ENCODE measurements around the gene TOX2.

Gene TOX2

DNA sequence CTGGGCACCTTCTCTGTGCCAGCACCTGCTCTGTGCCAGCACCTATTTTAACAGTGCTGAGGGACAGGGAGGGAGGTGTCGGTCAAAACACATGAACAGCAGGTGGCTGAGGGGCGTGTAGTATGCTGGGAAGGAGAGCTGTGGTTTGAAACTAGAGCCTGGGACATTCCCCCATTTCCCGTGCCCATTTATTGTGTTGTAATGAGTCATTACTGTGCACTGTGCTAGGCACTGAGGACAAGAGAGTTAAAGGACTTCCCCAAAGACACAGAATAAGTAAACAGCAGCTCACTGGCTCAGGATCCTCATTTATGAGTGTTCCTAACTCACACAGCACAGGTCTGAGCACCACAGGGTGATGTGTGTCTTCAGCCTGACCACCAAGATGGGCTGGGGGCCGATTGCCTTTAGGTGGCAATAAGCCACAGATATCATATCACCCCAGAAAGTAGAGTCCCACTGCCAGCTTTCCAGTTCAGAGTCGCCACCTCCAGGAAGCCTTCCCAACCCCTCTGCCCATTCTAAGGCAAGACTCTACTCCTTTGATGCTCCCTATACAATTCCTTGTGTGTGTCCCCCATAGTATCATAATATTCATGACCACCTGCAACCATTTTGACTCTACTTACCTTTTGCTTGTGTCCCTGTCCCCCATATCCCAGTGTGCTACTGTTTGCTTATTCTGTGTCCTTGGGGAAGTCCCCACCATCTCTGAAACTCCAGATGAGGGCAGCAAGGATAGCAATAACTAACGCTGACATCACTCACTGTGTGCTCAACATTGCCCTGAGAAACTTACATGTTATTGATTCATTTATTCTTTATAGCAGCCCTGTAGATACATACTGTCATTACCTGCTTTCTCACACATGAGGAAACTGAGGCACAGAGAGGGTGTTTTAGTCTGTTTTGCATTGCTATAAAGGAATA is 87.3 kb downstream of the TOX2 start:
- DNase-seq (ENCODE audit: low read depth in 2 of 2) = no peak

- DNase-seq (ENCODE audit: low read depth in 2 of 2) = no peak
Observed at GRCh38 chr20:44002861-44003260, 88.2 kb downstream of the TOX2 start.

DNA sequence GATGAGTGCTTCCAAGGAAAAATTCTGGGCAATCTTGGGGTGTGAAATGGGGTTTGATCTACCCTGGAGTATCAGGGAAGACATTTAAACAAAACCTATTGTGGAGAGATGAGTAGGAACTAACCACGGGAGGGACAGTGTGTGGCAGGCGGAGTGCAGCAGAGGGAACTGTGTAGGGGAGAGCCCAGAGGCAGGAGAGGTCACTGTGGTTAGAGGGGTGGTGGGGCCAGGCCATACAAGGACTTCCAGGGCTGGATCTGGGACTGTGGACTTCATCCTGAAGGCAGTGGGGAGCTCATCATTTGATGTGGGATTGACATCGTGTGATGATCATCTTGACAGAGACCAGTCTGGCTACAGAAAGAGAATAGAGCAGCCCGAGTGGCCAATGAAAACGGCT is 89.0 kb downstream of the TOX2 start:
- no peak for DNase-seq (ENCODE audit: low read depth in 2 of 2)

- no peak for DNase-seq (ENCODE audit: low read depth in 2 of 2)
Observed at GRCh38 chr20:44004306-44004915, 89.8 kb downstream of the TOX2 start.

GRCh38 chr20:44005661-44006060 is 91.0 kb downstream of the TOX2 start:
- no peak for DNase-seq (ENCODE audit: low read depth in 2 of 2)

GRCh38 chr20:44006126-44006525 is 91.5 kb downstream of the TOX2 start:
- no peak for DNase-seq (ENCODE audit: low read depth in 2 of 2)

GRCh38 chr20:44006578-44006977 is 91.9 kb downstream of the TOX2 start:
- no peak for DNase-seq (ENCODE audit: low read depth in 2 of 2)

DNA sequence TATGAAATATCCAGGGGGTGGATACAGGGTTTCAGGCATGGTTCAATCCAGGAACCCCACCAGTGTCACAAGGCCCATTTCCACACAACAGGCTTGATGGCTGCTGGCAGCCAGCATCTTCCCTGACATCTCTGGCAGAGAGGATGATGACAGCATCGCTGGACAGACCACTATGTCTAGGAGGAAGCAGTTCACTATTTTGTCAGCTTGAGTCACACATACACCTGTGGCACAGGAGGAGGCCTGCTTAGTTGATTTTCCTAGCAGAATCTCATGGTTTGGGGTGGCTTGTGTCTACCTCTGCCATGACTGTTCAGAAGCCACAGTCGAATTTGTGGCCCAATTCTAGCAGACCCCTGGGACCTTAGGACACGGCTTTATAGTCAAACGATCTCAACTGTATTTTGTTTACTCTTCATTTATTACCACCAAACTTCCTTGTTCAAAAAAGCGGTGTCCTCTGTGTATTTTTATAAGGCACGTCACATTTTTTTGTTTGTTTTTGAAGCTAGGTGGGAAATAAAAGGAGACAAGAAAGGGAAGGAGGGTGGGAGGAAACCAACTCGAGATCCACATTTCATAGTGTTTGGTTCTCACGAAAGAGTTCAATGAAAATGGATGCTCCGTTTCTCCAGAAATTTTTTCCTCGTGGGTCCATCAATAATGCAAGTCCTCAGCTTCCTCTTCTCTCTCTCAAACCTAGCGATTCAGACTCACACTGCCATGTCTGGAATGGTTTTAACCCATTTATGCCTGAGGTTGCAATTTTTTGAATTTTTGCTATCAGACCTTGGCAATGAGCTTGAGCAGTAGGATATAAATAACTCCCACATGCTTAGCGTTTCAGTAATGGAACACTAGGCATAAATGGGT is 94.4 kb downstream of the TOX2 start:
- DNase-seq (ENCODE audit: low read depth in 2 of 2) = no peak

- DNase-seq (ENCODE audit: low read depth in 2 of 2) = no peak
Observed at GRCh38 chr20:44009679-44009992, 95.0 kb downstream of the TOX2 start.

GRCh38 chr20:44010162-44010704 is 95.6 kb downstream of the TOX2 start:
- DNase-seq (ENCODE audit: low read depth in 2 of 2) = no peak

- DNase-seq (ENCODE audit: low read depth in 2 of 2) = no peak
Observed at GRCh38 chr20:44011251-44011940, 96.7 kb downstream of the TOX2 start.

- DNase-seq (ENCODE audit: low read depth in 2 of 2) = no peak
Observed at GRCh38 chr20:44012466-44013226, 98.0 kb downstream of the TOX2 start.

GRCh38 chr20:44014807-44015732 is 100.4 kb downstream of the TOX2 start:
- no peak for DNase-seq (ENCODE audit: low read depth in 2 of 2)

DNA sequence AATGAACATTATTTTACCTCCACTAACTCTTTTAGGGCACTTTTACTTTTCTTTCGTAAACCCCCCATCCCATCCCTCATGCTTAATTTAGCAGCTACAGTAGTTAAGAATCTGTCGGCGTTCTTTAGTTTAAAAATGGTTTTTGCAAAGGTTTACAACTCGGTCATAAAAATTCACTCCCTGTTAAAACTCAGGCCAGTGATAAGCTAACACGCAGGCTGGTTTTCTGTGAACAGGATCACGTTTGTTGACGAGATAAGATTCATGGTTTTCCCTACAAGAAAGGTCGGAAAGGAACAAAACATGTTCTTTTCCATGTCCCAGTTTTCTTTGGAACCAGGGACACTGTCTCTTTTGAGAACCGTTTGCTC is 101.1 kb downstream of the TOX2 start:
- no peak for DNase-seq (ENCODE audit: low read depth in 2 of 2)

- no peak for DNase-seq (ENCODE audit: low read depth in 2 of 2)
Observed at GRCh38 chr20:44016525-44016924, 101.9 kb downstream of the TOX2 start.

GRCh38 chr20:44017211-44017610 is 102.6 kb downstream of the TOX2 start:
- DNase-seq (ENCODE audit: low read depth in 2 of 2) = no peak

DNA sequence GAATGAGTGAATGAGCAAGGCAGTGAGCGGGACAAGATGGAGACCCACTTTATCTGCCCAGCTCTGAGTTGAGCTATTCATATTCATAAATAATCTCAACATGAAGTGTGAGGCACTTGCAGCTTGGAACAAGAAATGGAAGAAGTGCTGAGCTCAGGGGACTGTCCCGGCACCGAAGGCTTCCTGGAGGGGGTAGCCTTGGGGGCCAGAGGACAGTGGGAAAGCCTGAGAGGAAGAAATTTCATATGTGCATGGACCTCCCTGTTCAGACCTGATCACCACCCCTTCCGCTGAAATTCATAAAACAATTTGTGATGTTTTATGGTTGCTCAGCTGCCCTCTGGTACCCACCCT is 103.2 kb downstream of the TOX2 start:
- DNase-seq (ENCODE audit: low read depth in 2 of 2) = no peak

DNA sequence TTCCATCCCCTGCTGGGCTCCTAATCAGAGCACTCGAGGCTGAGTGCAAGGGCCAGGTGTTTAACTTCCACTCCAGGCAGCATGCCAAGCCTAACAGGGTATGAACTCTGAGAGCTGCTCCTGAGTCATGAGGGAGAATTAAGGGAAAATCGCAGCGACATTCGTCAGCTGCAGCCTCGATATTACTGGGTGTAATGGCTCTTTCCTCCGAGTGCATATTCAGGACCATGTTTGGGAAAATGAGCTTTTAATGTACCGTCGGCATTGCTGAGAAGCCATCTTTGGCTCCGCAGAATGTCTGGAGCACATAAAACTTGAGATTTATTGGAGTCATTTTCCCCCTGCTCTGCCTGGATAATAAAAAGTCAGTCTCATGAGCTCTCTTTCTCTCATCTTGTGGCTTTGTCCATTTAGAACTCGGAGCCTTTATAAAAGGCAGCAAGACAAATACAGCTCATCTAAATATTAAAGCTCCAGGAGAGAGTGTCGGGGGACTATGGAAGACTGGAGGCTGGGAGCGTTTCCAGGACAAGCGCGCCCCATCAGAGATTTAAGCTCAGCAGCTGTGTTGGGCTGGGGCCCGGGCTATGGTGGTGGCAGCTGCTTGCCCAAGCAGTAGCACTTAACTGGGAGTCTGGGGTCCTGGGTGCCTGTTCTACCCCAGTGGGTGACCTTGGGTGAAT is 103.7 kb downstream of the TOX2 start:
- no peak for DNase-seq (ENCODE audit: low read depth in 2 of 2)

GRCh38 chr20:44018942-44019637 is 104.4 kb downstream of the TOX2 start:
- DNase-seq (ENCODE audit: low read depth in 2 of 2) = no peak

Data from stimulated activated CD8-positive, alpha-beta memory T cell treated with anti-CD3 and anti-CD28 coated beads, Interleukin-2, amount 100 ng/mL, for 48 hours (primary cell).